GM19043 (cell line): ENCODE data around the gene PBX4.
A peak's percentile ranks its signal among the peaks of the same experiment; 100 is the strongest.

Experiments
- ATAC-seq: cut with Tn5 transposase; IDR thresholded peaks from one replicate; pipeline ENCODE4 v1.9.1; 2021; ENCODE audit warnings: low read depth; ENCODE audit not compliant: unreplicated experiment

PBX4 gene

DNA sequence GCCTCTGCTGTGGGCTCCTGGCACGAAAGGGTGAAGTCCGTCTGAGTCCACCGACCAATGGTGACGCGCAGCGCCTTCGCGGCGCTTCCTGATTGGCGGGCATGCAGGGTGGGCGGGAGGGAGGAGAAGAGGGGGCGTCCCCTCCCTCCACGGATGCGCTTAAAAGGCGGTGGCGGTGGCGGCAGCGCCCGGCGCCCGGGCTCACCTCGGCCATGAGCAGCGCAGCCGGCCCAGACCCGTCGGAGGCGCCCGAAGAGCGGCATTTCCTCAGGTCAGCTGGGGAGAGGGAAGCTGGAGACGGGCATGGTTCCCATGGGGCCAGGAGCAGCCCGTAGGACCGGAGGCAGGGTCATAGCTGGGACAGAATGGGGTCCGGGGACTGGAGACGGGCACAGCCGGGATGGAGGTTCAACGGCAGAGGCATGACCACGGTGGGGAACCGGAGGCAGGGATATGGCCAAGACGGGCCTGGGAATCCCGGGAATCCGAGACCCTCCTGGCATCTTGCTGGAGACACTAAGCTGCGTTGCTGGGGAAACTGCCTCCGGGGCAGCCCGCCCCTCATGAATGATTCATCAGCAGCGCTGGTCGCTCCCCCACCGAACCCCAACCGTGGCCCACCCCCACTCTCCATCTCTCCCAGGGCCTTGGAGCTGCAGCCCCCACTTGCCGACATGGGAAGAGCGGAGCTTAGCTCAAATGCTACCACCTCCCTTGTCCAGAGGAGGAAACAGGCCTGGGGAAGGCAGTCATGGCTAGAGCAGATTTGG, 89.6 kb downstream of the PBX4 start, which contains the start of gene YJEFN3:
YJEFN3 (plus strand) TSS at position 191 of the 770 bp plus-strand sequence; CDS start at position 213, 22 bp downstream.
- no peak for ATAC-seq

DNA sequence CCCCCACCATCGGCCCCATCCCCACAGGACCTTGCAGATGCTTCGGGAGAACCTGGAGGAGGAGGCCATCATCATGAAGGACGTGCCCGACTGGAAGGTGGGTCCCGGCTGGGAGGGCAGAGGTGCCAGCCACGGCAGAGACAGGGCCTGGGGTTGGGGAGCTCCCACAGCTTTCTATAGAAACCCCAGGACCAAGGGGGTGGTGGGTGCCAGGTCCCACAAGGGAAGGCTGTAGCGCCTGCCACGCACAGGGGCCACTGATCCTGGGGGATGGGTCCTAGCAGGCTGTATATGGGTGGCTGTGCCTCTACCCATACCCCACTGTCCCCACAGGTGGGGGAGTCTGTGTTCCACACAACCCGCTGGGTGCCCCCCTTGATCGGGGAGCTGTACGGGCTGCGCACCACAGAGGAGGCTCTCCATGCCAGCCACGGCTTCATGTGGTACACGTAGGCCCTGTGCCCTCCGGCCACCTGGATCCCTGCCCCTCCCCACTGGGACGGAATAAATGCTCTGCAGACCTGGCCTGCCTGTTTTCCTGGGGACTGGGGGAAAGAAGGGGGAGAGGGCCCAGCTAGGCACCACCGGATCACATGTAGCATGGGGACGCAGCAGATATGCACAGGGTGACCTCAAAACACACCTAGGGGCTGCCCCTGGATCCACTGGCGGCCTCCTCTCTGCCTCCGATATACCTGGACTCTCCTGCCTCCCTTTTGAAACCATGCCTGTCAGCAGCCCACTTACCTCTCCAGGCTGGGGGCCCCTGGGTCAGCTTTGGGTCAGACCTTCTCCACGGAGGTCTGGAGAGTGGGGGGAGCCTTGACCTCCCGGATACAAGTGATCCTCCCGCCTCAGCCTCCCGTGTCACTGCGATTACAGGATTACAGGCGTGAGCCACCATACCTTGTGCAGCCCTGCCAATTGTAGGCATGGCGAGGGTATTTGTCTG, 90.5 kb downstream of the PBX4 start:
- ATAC-seq, result no peak

DNA sequence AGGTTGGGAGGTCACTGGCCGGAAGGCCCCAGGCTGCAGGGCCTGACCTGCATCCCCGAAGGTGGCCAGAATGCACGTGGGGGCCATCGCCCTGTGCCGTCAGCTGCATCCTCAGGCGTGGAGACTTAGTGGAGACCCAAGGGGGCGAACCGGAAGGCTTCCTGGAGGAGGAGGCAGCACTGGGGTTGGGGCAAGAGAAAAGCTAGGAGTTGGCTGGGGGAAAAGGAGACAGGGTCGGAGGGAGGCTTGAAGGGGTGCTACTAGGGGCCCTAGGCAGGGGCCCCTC, 91.2 kb downstream of the PBX4 start:
- no peak for ATAC-seq

DNA sequence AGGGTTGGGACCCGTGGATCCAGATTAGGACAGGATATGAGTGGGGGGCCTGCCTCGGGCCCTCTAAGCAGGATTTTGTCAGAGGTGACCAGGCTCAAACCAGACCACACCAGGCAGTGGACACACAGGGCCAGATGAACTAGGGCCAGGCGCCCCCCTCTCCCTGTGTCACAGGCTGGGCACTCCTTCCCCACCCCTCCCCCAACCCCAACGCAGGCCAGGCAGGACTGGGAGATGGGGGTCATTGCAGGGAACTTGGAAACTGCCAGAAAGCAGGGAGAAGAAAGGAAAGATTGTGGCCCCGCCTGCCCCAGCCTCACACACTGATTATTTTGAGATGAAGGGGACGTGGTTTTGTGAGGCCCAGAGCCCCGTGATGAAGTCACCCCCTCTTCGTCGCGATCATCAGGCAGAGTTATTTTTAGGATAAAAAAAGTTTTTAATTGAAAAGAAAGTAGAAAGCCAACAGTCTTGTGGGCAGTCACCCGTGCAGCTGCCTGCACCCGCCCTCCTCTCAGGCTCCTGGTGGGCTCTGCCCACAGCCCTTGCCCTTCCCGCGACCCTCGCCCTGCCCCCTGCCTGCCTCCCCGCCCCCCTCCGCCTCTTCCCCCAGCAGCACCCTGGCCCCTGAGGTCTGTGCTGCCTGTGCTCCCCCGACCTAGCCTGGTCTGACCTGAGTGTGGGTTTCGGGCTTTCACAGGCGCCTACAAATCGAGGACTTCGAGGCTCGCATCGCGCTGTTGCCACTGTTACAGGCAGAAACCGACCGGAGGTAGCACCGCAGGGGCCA, 91.7 kb downstream of the PBX4 start:
- no peak for ATAC-seq

DNA sequence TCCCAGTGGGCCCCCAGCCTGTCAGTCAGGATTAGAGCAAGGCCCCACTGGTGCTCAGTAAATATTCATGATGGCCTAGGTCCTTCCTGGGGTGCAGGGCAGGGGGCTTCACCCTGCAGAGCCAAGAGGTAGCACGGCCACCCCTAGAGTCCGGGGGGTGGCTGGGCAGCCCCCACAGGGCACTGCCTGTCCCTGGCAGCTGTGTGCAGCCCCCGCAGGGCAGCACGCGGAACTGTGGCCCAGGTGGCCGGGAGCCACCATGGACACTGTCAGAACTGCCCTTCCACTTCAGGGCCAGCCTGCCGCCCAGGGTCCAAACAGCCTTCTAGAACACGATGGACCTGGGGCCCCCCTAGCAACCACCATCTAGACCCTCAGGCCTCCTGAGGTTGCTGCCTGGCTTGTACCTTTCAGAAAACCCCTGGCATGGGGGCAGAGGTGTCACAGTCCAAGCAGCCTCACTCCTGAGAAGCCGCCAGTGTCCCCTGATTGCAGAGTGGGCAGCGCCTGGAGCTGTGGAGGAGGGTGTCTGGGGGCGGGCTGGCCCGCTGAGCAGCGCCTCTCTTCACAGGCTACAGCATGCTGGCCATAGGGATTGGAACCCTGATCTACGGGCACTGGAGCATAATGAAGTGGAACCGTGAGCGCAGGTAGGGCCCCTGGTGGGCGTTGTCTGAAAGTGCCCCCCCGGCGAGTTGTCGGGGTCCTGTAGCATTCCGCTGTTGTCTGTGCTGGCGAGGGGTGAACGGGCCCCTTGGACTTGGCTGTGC, 92.7 kb downstream of the PBX4 start:
- no peak for ATAC-seq

DNA sequence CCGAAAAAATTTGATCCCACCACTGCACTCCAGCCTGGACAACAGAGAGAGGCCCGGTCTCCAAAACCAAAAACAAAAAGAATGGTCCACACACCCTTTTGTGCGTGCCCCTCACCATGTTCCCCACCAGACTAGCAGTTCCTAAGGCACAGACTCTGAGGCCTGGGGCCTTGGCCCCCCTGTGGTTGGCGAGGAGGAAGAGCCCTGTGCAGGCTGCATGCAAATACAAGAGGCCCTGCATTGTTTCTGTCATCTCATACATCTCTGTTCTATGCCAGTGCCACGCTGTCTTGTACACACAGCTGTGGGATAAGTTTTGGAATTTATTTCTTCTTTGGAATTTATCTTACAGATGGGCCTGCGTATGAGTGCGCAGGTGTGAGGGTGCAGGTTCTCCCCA, 94.4 kb downstream of the PBX4 start:
- ATAC-seq, result no peak

DNA sequence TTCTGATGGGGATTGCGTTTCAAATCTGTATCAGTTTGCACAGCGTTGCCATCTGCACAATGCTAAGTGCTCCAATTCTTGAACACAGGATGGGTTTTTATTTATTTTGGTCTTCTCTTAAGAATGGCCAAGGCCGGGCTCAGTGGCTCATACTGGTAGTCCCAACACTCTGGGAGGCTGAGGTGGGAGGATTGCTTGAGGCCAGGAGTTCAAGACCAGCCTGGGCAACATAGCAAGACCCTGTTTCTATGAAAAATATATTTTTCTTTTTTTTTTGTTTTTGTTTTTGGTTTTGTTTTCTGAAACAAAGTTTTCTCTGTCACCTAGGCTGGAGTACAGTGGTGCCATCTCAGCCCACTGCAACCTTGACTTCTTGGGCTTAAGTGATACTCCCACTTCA, 95.3 kb downstream of the PBX4 start:
- no peak for ATAC-seq

DNA sequence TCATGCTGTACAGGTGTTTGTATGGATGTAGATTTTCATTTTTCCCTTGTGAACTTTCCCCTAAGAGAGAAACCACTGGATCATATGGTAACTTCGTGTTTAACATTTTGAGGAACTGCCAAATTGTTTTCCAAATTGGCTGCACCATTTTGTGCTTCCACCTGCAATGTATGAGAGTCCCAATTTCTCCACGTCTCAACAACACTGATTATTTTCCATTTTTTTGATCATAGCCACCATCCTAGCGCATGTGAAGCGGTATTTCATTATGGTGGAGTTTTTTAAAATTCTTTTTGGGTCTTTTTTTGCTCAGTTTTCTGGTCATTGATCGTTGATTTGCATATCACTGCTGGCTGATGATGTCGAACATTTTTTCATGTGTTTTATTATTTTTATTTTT, 97.5 kb downstream of the PBX4 start:
- no peak for ATAC-seq

DNA sequence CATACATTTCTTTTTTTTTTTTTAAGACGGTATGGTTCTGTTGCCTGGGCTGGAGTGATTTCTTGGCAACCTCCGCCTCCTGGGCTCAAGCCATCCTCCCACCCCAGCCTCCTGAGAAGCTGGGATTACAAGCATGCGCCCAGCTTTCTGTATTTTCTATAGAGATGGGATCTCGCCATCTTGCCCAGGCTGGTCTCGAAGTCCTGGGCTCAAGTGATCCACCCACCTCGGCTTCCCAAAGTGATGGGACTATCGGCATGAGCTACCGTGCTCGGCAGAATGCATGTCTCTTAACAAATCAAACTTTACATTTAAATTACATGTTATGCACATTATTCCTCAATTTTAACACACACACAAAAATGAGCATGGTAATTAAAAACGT, 101.3 kb downstream of the PBX4 start:
- no peak for ATAC-seq

DNA sequence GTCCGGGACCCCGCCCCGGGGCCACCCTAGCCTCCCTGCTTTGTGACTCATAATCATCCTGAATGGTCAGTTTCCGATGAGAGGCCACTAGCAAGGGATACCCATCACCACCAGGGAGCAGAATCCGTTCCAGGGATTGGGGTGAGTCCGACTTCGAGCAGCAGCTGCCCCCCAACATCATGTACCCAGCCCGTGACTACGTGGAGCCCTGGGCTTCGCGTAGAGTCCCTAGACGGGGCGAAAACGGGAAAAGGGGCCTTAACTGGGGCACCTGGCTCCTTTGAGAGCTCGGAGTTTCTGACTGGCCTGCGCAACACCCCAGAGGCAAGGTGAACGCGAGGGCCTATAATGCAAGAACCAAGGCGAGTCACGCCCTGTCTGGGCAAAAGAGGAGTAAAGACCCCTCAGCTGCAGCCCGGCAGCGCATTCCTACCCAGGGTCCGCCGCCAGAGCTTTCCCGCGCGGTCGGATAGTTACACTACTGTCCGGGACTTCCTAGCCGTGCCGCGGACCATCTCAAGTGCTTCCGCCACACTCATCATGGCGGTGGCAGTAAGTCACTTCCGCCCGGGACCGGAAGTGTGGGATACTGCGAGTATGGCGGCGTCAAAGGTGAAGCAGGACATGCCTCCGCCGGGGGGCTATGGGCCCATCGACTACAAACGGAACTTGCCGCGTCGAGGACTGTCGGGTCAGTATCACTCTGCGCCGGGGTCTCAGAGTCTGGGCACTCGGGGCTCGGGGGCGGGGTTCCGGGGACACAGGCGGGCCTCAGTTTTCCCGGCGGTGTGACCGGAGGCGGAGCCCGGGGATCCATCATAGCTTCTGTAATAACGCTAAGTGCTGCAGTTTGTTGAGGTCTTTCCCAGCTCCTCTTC, 102.6 kb downstream of the PBX4 start, which contains the start of gene NDUFA13:
NDUFA13 (plus strand) TSS at position 584 of the 878 bp plus-strand sequence; CDS start at position 598, 14 bp downstream.
- peak; percentile 79 for ATAC-seq

DNA sequence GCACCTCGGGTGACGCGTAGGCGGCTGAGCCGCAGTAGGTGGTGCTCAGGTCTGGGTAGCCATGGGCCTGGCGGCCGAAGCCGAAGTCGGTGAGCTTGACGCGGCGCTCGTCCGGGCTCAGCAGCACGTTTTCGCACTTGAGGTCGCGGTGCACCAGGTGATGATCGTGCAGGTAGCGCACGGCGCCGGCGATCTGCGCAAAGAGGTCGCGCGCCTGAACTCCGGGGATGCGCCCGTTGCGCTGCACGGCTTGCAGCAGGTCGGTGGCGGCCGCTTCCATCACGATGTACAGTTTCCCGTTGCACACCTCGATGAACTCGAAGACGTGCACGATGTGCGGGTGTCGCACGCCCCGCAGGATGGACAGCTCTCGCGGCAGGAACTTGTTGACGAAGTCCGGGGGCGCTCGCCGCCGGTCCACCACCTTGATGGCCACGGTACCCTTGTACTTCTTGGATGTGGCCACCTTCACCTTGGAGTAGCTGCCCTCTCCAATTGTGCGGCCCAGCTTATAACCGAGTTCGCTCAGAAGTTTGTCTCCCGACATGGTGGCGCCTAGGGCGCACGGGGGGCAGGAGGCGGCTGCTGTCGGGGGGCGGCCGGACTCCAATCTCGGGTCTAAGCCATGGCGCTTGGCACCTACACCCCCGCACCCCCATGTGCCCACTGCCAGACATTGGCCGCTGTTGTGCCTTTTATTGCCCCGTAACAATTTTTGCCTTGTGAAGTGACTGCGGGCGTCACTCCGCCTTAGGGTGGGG, 103.4 kb downstream of the PBX4 start, which contains the start of gene TSSK6:
TSSK6 (minus strand) TSS at position 668 of the 761 bp plus-strand sequence; CDS start at position 547, 121 bp downstream.
- no peak for ATAC-seq

DNA sequence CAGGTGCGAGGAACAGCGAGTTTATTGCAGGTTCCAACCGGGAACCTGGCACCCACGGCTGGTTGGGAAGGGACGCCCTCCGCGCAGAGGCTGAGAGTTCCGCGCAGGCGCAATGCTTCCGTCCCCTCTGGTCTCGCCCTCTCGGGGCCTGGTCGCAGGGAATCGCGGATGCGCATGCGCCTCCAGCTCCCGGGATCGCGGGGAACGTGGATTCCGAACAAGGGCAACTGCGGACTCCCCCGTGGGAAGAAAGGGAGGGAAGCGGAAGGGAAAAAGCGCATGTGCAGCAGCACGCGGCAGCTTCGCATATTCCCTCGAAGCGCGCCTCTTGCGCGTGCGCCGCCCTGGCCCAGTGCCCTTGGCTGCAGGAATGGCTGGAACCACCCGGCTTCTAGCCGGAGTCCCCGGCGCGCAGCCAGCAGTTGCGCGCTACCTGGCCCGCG, 104.3 kb downstream of the PBX4 start:
- ATAC-seq, result no peak

DNA sequence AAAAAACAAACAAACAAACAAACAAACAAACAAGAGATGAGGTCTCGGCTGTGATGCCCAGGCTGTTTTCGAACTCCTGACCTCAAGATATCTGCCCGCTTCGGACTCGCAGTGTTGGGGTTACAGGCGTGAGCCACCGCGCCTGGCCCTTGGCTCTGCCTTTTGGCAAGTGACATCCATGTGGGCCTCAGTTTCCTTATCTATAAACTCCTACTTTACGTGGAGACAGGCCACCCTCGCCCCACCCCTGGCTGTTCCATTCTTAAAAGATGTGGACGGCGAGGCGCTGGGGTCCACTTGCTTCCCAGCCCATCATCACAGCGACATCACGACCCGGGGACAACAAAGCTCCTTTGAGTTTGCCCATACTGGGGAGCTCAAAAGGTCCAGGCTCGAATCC, 104.8 kb downstream of the PBX4 start:
- no peak for ATAC-seq
